ENCODE data around the gene KLC1.

Gene KLC1

GRCh38 chr14:103699261-103699661 is 70.2 kb downstream of the KLC1 start:
- no peak for FAIRE-seq
- no peak for TF ChIP-seq POU2F2 (IDR thresholded peaks at IDR 0.05; ENCODE audit: low read depth, low read length)
- no peak for TF ChIP-seq POLR2AphosphoS5 (IDR thresholded peaks at IDR 0.05; ENCODE audit: low read depth, low read length)
- TF ChIP-seq SPI1 (IDR thresholded peaks at IDR 0.05; ENCODE audit: low read depth, low read length) = no peak
- TF ChIP-seq POLR2A (IDR thresholded peaks at IDR 0.05; ENCODE audit: low read depth, low read length) = no peak
- TF ChIP-seq PAX5 (IDR thresholded peaks at IDR 0.05; ENCODE audit: insufficient read depth, low read length, severe bottlenecking) = no peak
- no peak for TF ChIP-seq TAF1 (IDR thresholded peaks at IDR 0.05; ENCODE audit: low read depth, low read length)
- no peak for DNase-seq (ENCODE audit: insufficient read length, low spot score)

- TF ChIP-seq POLR2AphosphoS5 (IDR thresholded peaks at IDR 0.05; ENCODE audit: low read depth, low read length) (no peak), POU2F2 (IDR thresholded peaks at IDR 0.05; ENCODE audit: low read depth, low read length) (no peak), TAF1 (IDR thresholded peaks at IDR 0.05; ENCODE audit: low read depth, low read length) (no peak), PAX5 (IDR thresholded peaks at IDR 0.05; ENCODE audit: insufficient read depth, low read length, severe bottlenecking) (no peak), SPI1 (IDR thresholded peaks at IDR 0.05; ENCODE audit: low read depth, low read length) (no peak), POLR2A (IDR thresholded peaks at IDR 0.05; ENCODE audit: low read depth, low read length) (no peak; the same call in 1 of the 2 replicates)
- FAIRE-seq = no peak
- DNase-seq (ENCODE audit: insufficient read length, low spot score) = no peak
Observed at GRCh38 chr14:103699901-103700752, 71.1 kb downstream of the KLC1 start.

- no peak for FAIRE-seq
- TF ChIP-seq SPI1 (IDR thresholded peaks at IDR 0.05; ENCODE audit: low read depth, low read length) (no peak), PAX5 (IDR thresholded peaks at IDR 0.05; ENCODE audit: insufficient read depth, low read length, severe bottlenecking) (no peak), POU2F2 (IDR thresholded peaks at IDR 0.05; ENCODE audit: low read depth, low read length) (no peak), TAF1 (IDR thresholded peaks at IDR 0.05; ENCODE audit: low read depth, low read length) (no peak)
Observed at GRCh38 chr14:103700753-103701490, 71.9 kb downstream of the KLC1 start.

GRCh38 chr14:103702095-103702494 is 73.1 kb downstream of the KLC1 start:
- FAIRE-seq = no peak
- no peak for TF ChIP-seq POLR2A (IDR thresholded peaks at IDR 0.05; ENCODE audit: low read depth, low read length)
- TF ChIP-seq TAF1 (IDR thresholded peaks at IDR 0.05; ENCODE audit: low read depth, low read length) = no peak
- no peak for TF ChIP-seq POLR2AphosphoS5 (IDR thresholded peaks at IDR 0.05; ENCODE audit: low read depth, low read length)
- TF ChIP-seq POU2F2 (IDR thresholded peaks at IDR 0.05; ENCODE audit: low read depth, low read length) = no peak
- no peak for TF ChIP-seq PAX5 (IDR thresholded peaks at IDR 0.05; ENCODE audit: insufficient read depth, low read length, severe bottlenecking)
- no peak for TF ChIP-seq SPI1 (IDR thresholded peaks at IDR 0.05; ENCODE audit: low read depth, low read length)
- no peak for DNase-seq (ENCODE audit: insufficient read length, low spot score)

More at GRCh38 chr14:103700753-103701490, 71.9 kb downstream of the KLC1 start:
- DNase-seq (ENCODE audit: insufficient read length, low spot score) = no peak

- DNase-seq (ENCODE audit: insufficient read length, low spot score) (no peak), FAIRE-seq (no peak)
- TF ChIP-seq PAX5 (IDR thresholded peaks at IDR 0.05; ENCODE audit: insufficient read depth, low read length, severe bottlenecking) = no peak
- TF ChIP-seq POLR2AphosphoS5 (IDR thresholded peaks at IDR 0.05; ENCODE audit: low read depth, low read length) = no peak
- no peak for TF ChIP-seq SPI1 (IDR thresholded peaks at IDR 0.05; ENCODE audit: low read depth, low read length)
- TF ChIP-seq POU2F2 (IDR thresholded peaks at IDR 0.05; ENCODE audit: low read depth, low read length) = no peak
Observed at GRCh38 chr14:103702497-103703432, 73.8 kb downstream of the KLC1 start.

- FAIRE-seq (no peak), DNase-seq (ENCODE audit: insufficient read length, low spot score) (no peak)
- TF ChIP-seq TAF1 (IDR thresholded peaks at IDR 0.05; ENCODE audit: low read depth, low read length) = no peak
- TF ChIP-seq POLR2AphosphoS5 (IDR thresholded peaks at IDR 0.05; ENCODE audit: low read depth, low read length) = peak; percentile 67
Observed at GRCh38 chr14:103703433-103704385, 74.7 kb downstream of the KLC1 start.

GRCh38 chr14:103704708-103705107 is 75.7 kb downstream of the KLC1 start:
- TF ChIP-seq TAF1 (IDR thresholded peaks at IDR 0.05; ENCODE audit: low read depth, low read length) (no peak), POLR2A (IDR thresholded peaks at IDR 0.05; ENCODE audit: low read depth, low read length) (no peak), POU2F2 (IDR thresholded peaks at IDR 0.05; ENCODE audit: low read depth, low read length) (no peak), PAX5 (IDR thresholded peaks at IDR 0.05; ENCODE audit: insufficient read depth, low read length, severe bottlenecking) (no peak), SPI1 (IDR thresholded peaks at IDR 0.05; ENCODE audit: low read depth, low read length) (no peak), POLR2AphosphoS5 (IDR thresholded peaks at IDR 0.05; ENCODE audit: low read depth, low read length) (no peak)
- FAIRE-seq (no peak), DNase-seq (ENCODE audit: insufficient read length, low spot score) (no peak)

- TF ChIP-seq POLR2AphosphoS5 (IDR thresholded peaks at IDR 0.05; ENCODE audit: low read depth, low read length) = no peak
- TF ChIP-seq TAF1 (IDR thresholded peaks at IDR 0.05; ENCODE audit: low read depth, low read length) = no peak
- TF ChIP-seq PAX5 (IDR thresholded peaks at IDR 0.05; ENCODE audit: insufficient read depth, low read length, severe bottlenecking) = no peak
- no peak for TF ChIP-seq POU2F2 (IDR thresholded peaks at IDR 0.05; ENCODE audit: low read depth, low read length)
- TF ChIP-seq POLR2A (IDR thresholded peaks at IDR 0.05; ENCODE audit: low read depth, low read length) = no peak
- TF ChIP-seq SPI1 (IDR thresholded peaks at IDR 0.05; ENCODE audit: low read depth, low read length) = no peak
- no peak for FAIRE-seq
- DNase-seq (ENCODE audit: insufficient read length, low spot score) = no peak
Observed at GRCh38 chr14:103705118-103705503, 76.1 kb downstream of the KLC1 start.

Data from GM12891 (cell line).